ENCODE measurements around the gene DDX1. TPM values are rescaled to one million over a fixed set of nuclear protein-coding genes. Genes with fewer than 3 reads are reported as not detected.

DDX1 gene
- total and polyA plus RNA-seq, 10 of the 15 experiments (the other 5 are each of a cell fraction or from before 2014, with no cell fraction given), result 53.2 to 134 (median 85.6) TPM

GRCh38 chr2:15670981-15671380 is 79.3 kb downstream of the DDX1 start:
- Histone ChIP-seq H3K4me1 (ENCODE audit: control insufficient read depth, insufficient read depth, low read length) (no peaks in the 10 kb centered on the region), H4K20me1 (ENCODE audit: control insufficient read depth, insufficient read depth) (no peaks in the 10 kb centered on the region), H3K36me3 (ENCODE audit: control insufficient read depth in 2 of 2, insufficient read depth in 2 of 2, low read length in 1 of 2) (no peaks in the 10 kb centered on the region), H3K27ac (ENCODE audit: control insufficient read depth, insufficient read depth) (no peak overlapping the region), H3K4me2 (ENCODE audit: control insufficient read depth, insufficient read depth) (no peak overlapping the region), H3K9ac (ENCODE audit: control insufficient read depth, insufficient read depth, low read length) (no peak overlapping the region), H3K27me3 (replicated peaks in 1 of 2; ENCODE audit: control insufficient read depth in 2 of 2, insufficient read depth in 2 of 2, low read length in 1 of 2) (peaks cover 0 to 6% of the 10 kb centered on the region in 2 experiments; a peak in 1 of 4 replicates), H3K9me3 (replicated peaks; ENCODE audit: control insufficient read depth, insufficient read depth, low read length) (no peaks in the 10 kb centered on the region), H3K4me3 (no peak overlapping the region), H2AFZ (ENCODE audit: control insufficient read depth, low read depth, low read length) (no peak overlapping the region), H3K79me2 (ENCODE audit: control insufficient read depth, insufficient read depth, low read length) (no peaks in the 10 kb centered on the region)
- BruUV-seq (replicated peaks), result no TSS peak
- TF ChIP-seq IKZF1 (conservative IDR thresholded peaks at IDR 0.05) (no peak), HDAC2 (IDR thresholded peaks at IDR 0.05) (no peak), POLR2AphosphoS2 (IDR thresholded peaks at IDR 0.05; ENCODE audit: low read depth, low read length) (no peak)
- no peak for ATAC-seq
- WGBS (ENCODE audit: insufficient coverage, insufficient replicate concordance, low lambda C conversion rate, missing lambda C conversion rate), result 0% methylated on average over 2 of the region's 2 CpGs
- intact Hi-C loops (cut with micrococcal nuclease; ENCODE audit: unreplicated experiment) (no loop called here), in situ Hi-C loops (cut with MboI) (no loop called here)
- RAD21 ChIA-PET (ENCODE audit: unreplicated experiment), result no interaction called here
- no peak for FAIRE-seq
- POLR2A ChIA-PET, result no interaction called here
- DNase-seq (ENCODE audit: low read depth, low spot score), result no peak
- CTCF ChIA-PET, result no interaction called here
- SMC1A ChIA-PET (ENCODE audit: uncharacterized antibody, unreplicated experiment), result interaction anchor here (1.0 kb wide), 1 partner anchor 80 kb away, joined by 3 read pairs; no protein-coding TSS in a partner anchor

GRCh38 chr2:15671409-15671808 is 79.7 kb downstream of the DDX1 start:
- RAD21 ChIA-PET (ENCODE audit: unreplicated experiment), result no interaction called here
- in situ Hi-C loops (cut with MboI), result no loop called here
- DNase-seq (ENCODE audit: low read depth, low spot score) (no peak), ATAC-seq (no peak), FAIRE-seq (no peak)
- Histone ChIP-seq H3K4me2 (ENCODE audit: control insufficient read depth, insufficient read depth) (no peak overlapping the region), H3K4me1 (ENCODE audit: control insufficient read depth, insufficient read depth, low read length) (no peaks in the 10 kb centered on the region), H3K4me3 (no peak overlapping the region), H3K36me3 (ENCODE audit: control insufficient read depth in 2 of 2, insufficient read depth in 2 of 2, low read length in 1 of 2) (no peaks in the 10 kb centered on the region), H2AFZ (ENCODE audit: control insufficient read depth, low read depth, low read length) (no peak overlapping the region), H4K20me1 (ENCODE audit: control insufficient read depth, insufficient read depth) (no peaks in the 10 kb centered on the region), H3K27me3 (replicated peaks in 1 of 2; ENCODE audit: control insufficient read depth in 2 of 2, insufficient read depth in 2 of 2, low read length in 1 of 2) (peaks cover 0 to 6% of the 10 kb centered on the region in 2 experiments; a peak in 1 of 4 replicates), H3K79me2 (ENCODE audit: control insufficient read depth, insufficient read depth, low read length) (no peaks in the 10 kb centered on the region), H3K27ac (ENCODE audit: control insufficient read depth, insufficient read depth) (no peak overlapping the region), H3K9me3 (replicated peaks; ENCODE audit: control insufficient read depth, insufficient read depth, low read length) (no peaks in the 10 kb centered on the region), H3K9ac (ENCODE audit: control insufficient read depth, insufficient read depth, low read length) (no peak overlapping the region)
- CTCF ChIA-PET, result no interaction called here
- POLR2A ChIA-PET, result interaction anchor here (0.7 kb wide), 1 partner anchor 21 kb away, joined by 3 read pairs; no protein-coding TSS in a partner anchor
- intact Hi-C loops (cut with micrococcal nuclease; ENCODE audit: unreplicated experiment), result no loop called here
- BruUV-seq (replicated peaks), result no TSS peak
- SMC1A ChIA-PET (ENCODE audit: uncharacterized antibody, unreplicated experiment), result interaction anchor here (1.0 kb wide), 1 partner anchor 80 kb away, joined by 3 read pairs; no protein-coding TSS in a partner anchor
- TF ChIP-seq MEF2B (IDR thresholded peaks at IDR 0.05; ENCODE audit: partially characterized antibody, poor library complexity, severe bottlenecking) (no peak), FOXM1 (IDR thresholded peaks at IDR 0.05; ENCODE audit: low read depth, low read length) (no peak), SRF (IDR thresholded peaks at IDR 0.05; ENCODE audit: low read depth in 2 of 2, low read length in 2 of 2) (no peak), BMI1 (IDR thresholded peaks at IDR 0.05; ENCODE audit: borderline replicate concordance) (no peak), KAT2A (conservative IDR thresholded peaks at IDR 0.05; ENCODE audit: control insufficient read depth, low read depth, low read length) (no peak), HDAC6 (IDR thresholded peaks at IDR 0.05; ENCODE audit: unreplicated experiment) (no peak), ZNF622 (IDR thresholded peaks at IDR 0.05) (no peak), ETV6 (conservative IDR thresholded peaks at IDR 0.05 in 1 of 2, IDR thresholded peaks at IDR 0.05 in 1 of 2; ENCODE audit: borderline replicate concordance in 1 of 2, low read depth in 1 of 2) (no peak), NR2C1 (IDR thresholded peaks at IDR 0.05) (no peak), CBX5 (IDR thresholded peaks at IDR 0.05; ENCODE audit: low read depth) (no peak), MXI1 (IDR thresholded peaks at IDR 0.05; ENCODE audit: low read depth, low read length) (no peak), IRF4 (IDR thresholded peaks at IDR 0.05; ENCODE audit: low read depth, low read length) (no peak)
- TF ChIP-seq, protein P1, sequence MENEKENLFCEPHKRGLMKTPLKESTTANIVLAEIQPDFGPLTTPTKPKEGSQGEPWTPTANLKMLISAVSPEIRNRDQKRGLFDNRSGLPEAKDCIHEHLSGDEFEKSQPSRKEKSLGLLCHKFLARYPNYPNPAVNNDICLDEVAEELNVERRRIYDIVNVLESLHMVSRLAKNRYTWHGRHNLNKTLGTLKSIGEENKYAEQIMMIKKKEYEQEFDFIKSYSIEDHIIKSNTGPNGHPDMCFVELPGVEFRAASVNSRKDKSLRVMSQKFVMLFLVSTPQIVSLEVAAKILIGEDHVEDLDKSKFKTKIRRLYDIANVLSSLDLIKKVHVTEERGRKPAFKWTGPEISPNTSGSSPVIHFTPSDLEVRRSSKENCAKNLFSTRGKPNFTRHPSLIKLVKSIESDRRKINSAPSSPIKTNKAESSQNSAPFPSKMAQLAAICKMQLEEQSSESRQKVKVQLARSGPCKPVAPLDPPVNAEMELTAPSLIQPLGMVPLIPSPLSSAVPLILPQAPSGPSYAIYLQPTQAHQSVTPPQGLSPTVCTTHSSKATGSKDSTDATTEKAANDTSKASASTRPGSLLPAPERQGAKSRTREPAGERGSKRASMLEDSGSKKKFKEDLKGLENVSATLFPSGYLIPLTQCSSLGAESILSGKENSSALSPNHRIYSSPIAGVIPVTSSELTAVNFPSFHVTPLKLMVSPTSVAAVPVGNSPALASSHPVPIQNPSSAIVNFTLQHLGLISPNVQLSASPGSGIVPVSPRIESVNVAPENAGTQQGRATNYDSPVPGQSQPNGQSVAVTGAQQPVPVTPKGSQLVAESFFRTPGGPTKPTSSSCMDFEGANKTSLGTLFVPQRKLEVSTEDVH (IDR thresholded peaks at IDR 0.05; ENCODE audit: low read depth, partially characterized antibody), result no peak
